GM12801 (cell line): Measurements from ENCODE around the gene CDIP1.

ENCODE experiments used
- TF ChIP-seq, protein P1 (sequence below): IDR thresholded peaks from one replicate; pipeline ENCODE4 v1.5.1; 2011; ENCODE audit warnings: control low read depth; ENCODE audit not compliant: insufficient read length; ENCODE audit errors: extremely low read depth

Gene CDIP1

GRCh38 chr16:4537376-4538343 is 913 bp downstream of the CDIP1 start:
- TF ChIP-seq, protein P1, sequence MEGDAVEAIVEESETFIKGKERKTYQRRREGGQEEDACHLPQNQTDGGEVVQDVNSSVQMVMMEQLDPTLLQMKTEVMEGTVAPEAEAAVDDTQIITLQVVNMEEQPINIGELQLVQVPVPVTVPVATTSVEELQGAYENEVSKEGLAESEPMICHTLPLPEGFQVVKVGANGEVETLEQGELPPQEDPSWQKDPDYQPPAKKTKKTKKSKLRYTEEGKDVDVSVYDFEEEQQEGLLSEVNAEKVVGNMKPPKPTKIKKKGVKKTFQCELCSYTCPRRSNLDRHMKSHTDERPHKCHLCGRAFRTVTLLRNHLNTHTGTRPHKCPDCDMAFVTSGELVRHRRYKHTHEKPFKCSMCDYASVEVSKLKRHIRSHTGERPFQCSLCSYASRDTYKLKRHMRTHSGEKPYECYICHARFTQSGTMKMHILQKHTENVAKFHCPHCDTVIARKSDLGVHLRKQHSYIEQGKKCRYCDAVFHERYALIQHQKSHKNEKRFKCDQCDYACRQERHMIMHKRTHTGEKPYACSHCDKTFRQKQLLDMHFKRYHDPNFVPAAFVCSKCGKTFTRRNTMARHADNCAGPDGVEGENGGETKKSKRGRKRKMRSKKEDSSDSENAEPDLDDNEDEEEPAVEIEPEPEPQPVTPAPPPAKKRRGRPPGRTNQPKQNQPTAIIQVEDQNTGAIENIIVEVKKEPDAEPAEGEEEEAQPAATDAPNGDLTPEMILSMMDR: no peak

GRCh38 chr16:4536391-4537106 is 2.0 kb downstream of the CDIP1 start:
- TF ChIP-seq, protein P1: no peak

- TF ChIP-seq, protein P1: no peak
Measured at GRCh38 chr16:4535627-4536108, 2.9 kb downstream of the CDIP1 start.

GRCh38 chr16:4534151-4534790 is 4.3 kb downstream of the CDIP1 start:
- TF ChIP-seq, protein P1: no peak

DNA sequence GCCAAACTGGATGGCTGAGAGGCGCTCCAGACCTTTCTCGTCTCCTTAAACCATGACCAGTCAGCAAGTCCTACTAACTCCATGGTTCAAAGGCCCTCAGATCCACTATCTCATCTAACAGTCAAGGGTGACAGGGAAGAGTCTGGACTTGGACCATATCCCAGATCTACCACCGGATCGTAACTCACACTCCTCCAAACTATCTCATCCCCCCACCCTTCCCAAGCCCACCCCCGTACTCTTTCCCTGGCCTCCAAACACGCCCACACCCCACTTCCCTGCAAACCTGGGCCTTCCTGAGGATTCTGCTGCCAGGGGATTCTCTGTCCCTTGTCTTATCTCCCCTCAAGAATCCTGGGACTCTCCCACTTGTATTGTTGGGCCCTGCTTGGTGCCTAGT is 5.1 kb downstream of the CDIP1 start:
- TF ChIP-seq, protein P1: no peak

DNA sequence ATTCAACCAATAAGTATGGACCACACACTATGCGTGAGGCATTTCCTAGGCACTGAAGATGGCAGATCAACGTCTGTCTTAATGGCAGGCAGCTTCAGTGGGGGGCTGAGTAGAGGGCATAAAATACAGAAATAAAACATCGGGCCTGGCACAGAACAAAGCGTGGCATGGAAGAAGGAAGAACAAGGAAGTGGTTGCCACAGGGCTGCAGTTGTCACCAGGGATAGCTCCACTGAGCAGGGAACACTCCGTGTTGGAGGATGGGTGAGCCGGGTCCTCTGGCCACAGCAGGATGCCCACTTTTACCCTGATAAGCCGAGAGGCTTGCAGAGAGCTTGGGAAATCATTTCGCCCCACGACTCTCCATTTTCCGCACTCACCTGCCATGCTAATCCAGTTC is 6.3 kb downstream of the CDIP1 start:
- TF ChIP-seq, protein P1: no peak

DNA sequence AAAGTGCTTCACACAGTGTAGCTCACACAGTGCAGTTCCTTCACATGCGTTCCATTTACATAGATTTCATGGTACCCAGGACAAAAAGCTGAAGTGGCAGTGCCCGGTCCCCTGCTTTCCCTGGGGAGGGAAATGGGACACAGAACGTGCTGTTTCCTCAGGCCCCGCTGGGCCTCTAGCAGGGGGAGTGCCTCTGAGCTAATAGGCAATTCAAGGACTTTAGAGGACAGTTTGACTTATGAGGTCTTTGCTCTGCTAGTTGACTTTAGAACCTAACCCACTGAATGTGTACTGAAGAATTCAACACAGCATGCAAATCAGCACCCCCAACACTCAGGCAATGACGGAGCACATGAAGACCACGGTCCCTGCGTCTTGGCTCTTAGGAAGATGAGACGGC is 6.8 kb downstream of the CDIP1 start:
- TF ChIP-seq, protein P1: no peak
